Measurements from ENCODE around the gene PCNX1.
A peak's percentile ranks its signal among the peaks of the same experiment; 100 is the strongest.

PCNX1 gene

DNA sequence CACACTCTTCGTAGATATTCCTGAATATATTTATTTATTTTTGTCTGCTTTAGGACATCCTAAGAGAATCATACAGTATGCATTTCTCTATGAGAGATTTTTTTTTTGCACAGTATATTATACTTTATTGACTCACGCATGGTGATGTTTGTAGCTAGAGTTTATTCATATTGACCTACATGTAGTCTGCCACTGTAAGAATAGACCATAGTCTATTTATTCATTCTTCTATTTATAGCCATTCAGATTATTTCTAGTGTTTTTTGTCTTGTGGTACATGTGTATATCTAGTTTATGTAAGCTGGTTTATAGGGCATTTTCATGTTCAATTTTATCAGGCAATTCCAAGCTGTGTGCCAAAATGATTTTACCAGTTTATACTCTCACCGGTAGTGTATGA is 45.2 kb downstream of the PCNX1 start:
- no peak for TF ChIP-seq CTCF (conservative IDR thresholded peaks at IDR 0.05; ENCODE audit: low read length)
- no peak overlapping the region for H3K4me2 ChIP-seq (ENCODE audit: low read depth, low read length, poor library complexity, severe bottlenecking)
- H3K79me2 ChIP-seq (ENCODE audit: insufficient read depth, low read length), result peaks cover 29% of the 10 kb centered on the region; the same call in 1 of the 2 replicates

DNA sequence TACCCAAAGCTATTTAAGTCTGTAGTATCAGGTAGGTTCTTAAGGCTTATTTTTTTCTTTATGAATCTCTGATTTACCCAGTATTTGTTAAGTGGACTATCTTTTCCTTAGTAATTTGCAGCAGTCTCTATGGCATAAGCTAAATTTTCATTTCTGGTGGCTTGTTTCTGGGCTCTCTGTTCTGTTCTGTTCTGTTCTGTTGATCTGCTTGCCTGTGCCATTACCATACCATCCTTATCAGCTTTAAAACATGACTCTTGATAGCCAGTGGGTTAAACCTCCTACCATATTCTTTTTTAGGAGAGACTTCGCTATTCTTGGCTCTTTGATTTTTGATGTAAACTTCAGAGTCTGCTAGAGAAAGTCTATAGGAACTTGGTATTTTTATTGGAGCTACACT is 46.8 kb downstream of the PCNX1 start:
- H3K9me3 ChIP-seq (ENCODE audit: insufficient read depth, low read depth, low read length), result no peaks in the 10 kb centered on the region
- TF ChIP-seq CTCF (conservative IDR thresholded peaks at IDR 0.05; ENCODE audit: low read length), result no peak
- TF ChIP-seq EZH2phosphoT487 (IDR thresholded peaks at IDR 0.05; ENCODE audit: borderline replicate concordance), result no peak
- H3K4me1 ChIP-seq (ENCODE audit: insufficient read depth, low read length, poor library complexity, severe bottlenecking), result peaks cover 6% of the 10 kb centered on the region
- no peak overlapping the region for H3K4me3 ChIP-seq (ENCODE audit: low read length, poor library complexity, severe bottlenecking)
- H4K20me1 ChIP-seq (ENCODE audit: insufficient read depth, low read length, poor library complexity, severe bottlenecking), result peaks cover 28% of the 10 kb centered on the region
- no peaks in the 10 kb centered on the region for H3K27me3 ChIP-seq (ENCODE audit: insufficient read depth, low read length, poor library complexity, severe bottlenecking)
- H3K4me2 ChIP-seq (ENCODE audit: low read depth, low read length, poor library complexity, severe bottlenecking), result no peak overlapping the region
- H3K9me2 ChIP-seq (replicated peaks; ENCODE audit: low read depth, low read length), result no peaks in the 10 kb centered on the region
- H3F3A ChIP-seq (ENCODE audit: low read depth), result peaks cover 6% of the 10 kb centered on the region; the same call in 1 of the 2 replicates
- no peak overlapping the region for H2AFZ ChIP-seq (ENCODE audit: low read length)
- H3K79me2 ChIP-seq (ENCODE audit: insufficient read depth, low read length), result peaks cover 40% of the 10 kb centered on the region
- H3K9ac ChIP-seq (ENCODE audit: low read depth, low read length, poor library complexity, severe bottlenecking), result no peak overlapping the region
- peaks cover 43% of the 10 kb centered on the region for H3K36me3 ChIP-seq (ENCODE audit: insufficient read depth, low read length)

More for the DNA sequence above, 45.2 kb downstream of the PCNX1 start:
- H3K4me1 ChIP-seq (ENCODE audit: insufficient read depth, low read length, poor library complexity, severe bottlenecking), result peaks cover 6% of the 10 kb centered on the region
- H3K9me2 ChIP-seq (replicated peaks; ENCODE audit: low read depth, low read length), result no peaks in the 10 kb centered on the region
- H2AFZ ChIP-seq (ENCODE audit: low read length), result no peak overlapping the region
- peaks cover 55% of the 10 kb centered on the region for H3K36me3 ChIP-seq (ENCODE audit: insufficient read depth, low read length)
- peaks cover 6% of the 10 kb centered on the region; the same call in 1 of the 2 replicates for H3F3A ChIP-seq (ENCODE audit: low read depth)
- H3K9me3 ChIP-seq (ENCODE audit: insufficient read depth, low read depth, low read length), result peaks cover 4% of the 10 kb centered on the region; the same call in 1 of the 2 replicates
- H3K9ac ChIP-seq (ENCODE audit: low read depth, low read length, poor library complexity, severe bottlenecking), result no peak overlapping the region
- H3K27me3 ChIP-seq (ENCODE audit: insufficient read depth, low read length, poor library complexity, severe bottlenecking), result no peaks in the 10 kb centered on the region
- H3K4me3 ChIP-seq (ENCODE audit: low read length, poor library complexity, severe bottlenecking), result no peak overlapping the region
- H4K20me1 ChIP-seq (ENCODE audit: insufficient read depth, low read length, poor library complexity, severe bottlenecking), result peaks cover 24% of the 10 kb centered on the region

- no peaks in the 10 kb centered on the region for H3K9me2 ChIP-seq (replicated peaks; ENCODE audit: low read depth, low read length)
- no peaks in the 10 kb centered on the region for H3K27me3 ChIP-seq (ENCODE audit: insufficient read depth, low read length, poor library complexity, severe bottlenecking)
- H2AFZ ChIP-seq (ENCODE audit: low read length), result no peak overlapping the region
- no peak overlapping the region for H3K4me2 ChIP-seq (ENCODE audit: low read depth, low read length, poor library complexity, severe bottlenecking)
- no peaks in the 10 kb centered on the region for H3F3A ChIP-seq (ENCODE audit: low read depth)
- peaks cover 30% of the 10 kb centered on the region for H3K79me2 ChIP-seq (ENCODE audit: insufficient read depth, low read length)
- no peak overlapping the region for H3K4me3 ChIP-seq (ENCODE audit: low read length, poor library complexity, severe bottlenecking)
- peaks cover 28% of the 10 kb centered on the region for H4K20me1 ChIP-seq (ENCODE audit: insufficient read depth, low read length, poor library complexity, severe bottlenecking)
- no peak overlapping the region for H3K9ac ChIP-seq (ENCODE audit: low read depth, low read length, poor library complexity, severe bottlenecking)
- peaks cover 6% of the 10 kb centered on the region for H3K4me1 ChIP-seq (ENCODE audit: insufficient read depth, low read length, poor library complexity, severe bottlenecking)
- peaks cover 31% of the 10 kb centered on the region for H3K36me3 ChIP-seq (ENCODE audit: insufficient read depth, low read length)
- no peaks in the 10 kb centered on the region for H3K9me3 ChIP-seq (ENCODE audit: insufficient read depth, low read depth, low read length)
- TF ChIP-seq CTCF (conservative IDR thresholded peaks at IDR 0.05; ENCODE audit: low read length) (peak; percentile 92), EZH2phosphoT487 (IDR thresholded peaks at IDR 0.05; ENCODE audit: borderline replicate concordance) (no peak)
Observed at GRCh38 chr14:70955543-70956480, 48.6 kb downstream of the PCNX1 start.

Data from Loucy (cell line).